ENCODE results near the gene ASPRV1. TPM values are rescaled to one million over a fixed set of nuclear protein-coding genes. Genes with fewer than 3 reads are reported as not detected.
A peak's percentile ranks its signal among the peaks of the same experiment; 100 is the strongest.

ASPRV1 gene
- total and polyA plus RNA-seq, 2 donors (not counting 3 experiments of a cell fraction or from before 2014, with no cell fraction given) = 0.15 to 0.22 TPM

DNA sequence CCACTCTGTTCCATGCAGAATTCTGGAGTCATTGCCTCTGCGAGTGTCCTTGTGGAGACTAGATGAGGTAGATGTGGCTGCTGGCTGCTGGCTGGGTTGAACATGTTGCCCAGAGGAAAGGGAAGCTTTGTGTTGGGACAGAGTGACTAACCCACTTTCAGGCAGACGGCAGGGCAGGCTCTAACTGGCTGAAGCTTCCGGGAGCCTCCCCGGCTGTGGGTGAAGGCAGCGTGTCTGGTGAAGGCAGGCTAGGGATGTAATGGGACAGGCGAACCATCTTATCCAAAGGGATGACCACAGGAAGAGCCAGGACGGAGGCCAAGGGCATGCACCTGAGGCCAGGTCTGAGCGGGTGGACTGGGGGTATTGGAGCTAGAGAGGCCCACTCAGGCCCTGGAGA lies 16.0 kb downstream of the ASPRV1 start:
- Histone ChIP-seq H3K9ac (replicated peaks; ENCODE audit: extremely low read depth, insufficient read depth, low read length) (no peak overlapping the region), H4K20me1 (replicated peaks; ENCODE audit: control insufficient read depth, extremely low read depth, insufficient read depth, low read length) (no peaks in the 10 kb centered on the region), H2AFZ (ENCODE audit: low read depth, low read length) (peak overlapping the region; percentile 82), H3K4me3 (replicated peaks in 1 of 3; ENCODE audit: insufficient read depth in 1 of 3, low read depth in 1 of 3, low read length in 3 of 3) (no peak overlapping the region), H3K27ac (ENCODE audit: insufficient read depth, low read depth, low read length) (peak overlapping the region; percentile 54), H3K36me3 (ENCODE audit: control insufficient read depth in 2 of 2, extremely low read depth in 1 of 2, insufficient read depth in 2 of 2, low read length in 2 of 2) (peaks cover 0 to 2% of the 10 kb centered on the region in 2 experiments), H3K9me3 (replicated peaks; ENCODE audit: control insufficient read depth, insufficient read depth, low read length) (no peaks in the 10 kb centered on the region), H3K4me2 (ENCODE audit: insufficient read depth, low read length) (no peak overlapping the region), H3K27me3 (ENCODE audit: control insufficient read depth in 2 of 2, insufficient read depth in 2 of 2, low read length in 2 of 2) (no peaks in the 10 kb centered on the region), H3K9me1 (replicated peaks; ENCODE audit: control insufficient read depth, extremely low read depth, insufficient read depth, low read length) (no peaks in the 10 kb centered on the region), H3K4me1 (ENCODE audit: control insufficient read depth, extremely low read depth, insufficient read depth, low read length) (peaks cover 25% of the 10 kb centered on the region), H3K79me2 (ENCODE audit: control insufficient read depth, insufficient read depth, low read length) (no peaks in the 10 kb centered on the region)
- TF ChIP-seq, protein P1, sequence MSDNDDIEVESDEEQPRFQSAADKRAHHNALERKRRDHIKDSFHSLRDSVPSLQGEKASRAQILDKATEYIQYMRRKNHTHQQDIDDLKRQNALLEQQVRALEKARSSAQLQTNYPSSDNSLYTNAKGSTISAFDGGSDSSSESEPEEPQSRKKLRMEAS (IDR thresholded peaks at IDR 0.05; ENCODE audit: insufficient read depth, insufficient read length) = no peak
- TF ChIP-seq JUN (IDR thresholded peaks at IDR 0.05; ENCODE audit: borderline replicate concordance, insufficient read depth, insufficient read length, low read depth) (no peak), GATA2 (IDR thresholded peaks at IDR 0.05; ENCODE audit: insufficient read depth, insufficient read length, low read depth, low read length) (no peak), MYC (IDR thresholded peaks at IDR 0.05; ENCODE audit: low read depth, low read length) (no peak), FOS (IDR thresholded peaks at IDR 0.05; ENCODE audit: borderline replicate concordance, insufficient read depth, low read length) (no peak), EZH2 (IDR thresholded peaks at IDR 0.05; ENCODE audit: borderline replicate concordance, low read depth, low read length, severe bottlenecking) (no peak), CTCF (IDR thresholded peaks at IDR 0.05; ENCODE audit: extremely low read depth in 1 of 2, insufficient read depth in 1 of 2, low read depth in 1 of 2, low read length in 2 of 2) (no peak), POLR2A (IDR thresholded peaks at IDR 0.05; ENCODE audit: low read depth, low read length) (no peak), POLR2AphosphoS5 (IDR thresholded peaks at IDR 0.05; ENCODE audit: insufficient read depth, low read depth, low read length) (no peak)
- intact Hi-C loops (cut with micrococcal nuclease) (loop anchor here (5.0 kb wide), 1 partner anchor 57 kb away; no protein-coding TSS in a partner anchor), dilution Hi-C loops (cut with MboI; ENCODE audit: extremely low pct_ligation_motif_present, low sequenced_read_pairs) (no loop called here)
- DNase-seq (ENCODE audit: low read depth, low spot score) (no peak), FAIRE-seq (peak; percentile 83)
- BruUV-seq (replicated peaks) = no TSS peak
- POLR2A ChIA-PET = no interaction called here
- CTCF ChIA-PET = interaction anchor here (1.2 to 5.3 kb wide), 6 partner anchors 11 to 220 kb away, joined by 4 to 19 read pairs (median 4); partner anchors contain the start of gene MXD1

Measured in endothelial cell of umbilical vein (primary cell).